Measurements from ENCODE around the gene PLCB1.

Gene PLCB1

DNA sequence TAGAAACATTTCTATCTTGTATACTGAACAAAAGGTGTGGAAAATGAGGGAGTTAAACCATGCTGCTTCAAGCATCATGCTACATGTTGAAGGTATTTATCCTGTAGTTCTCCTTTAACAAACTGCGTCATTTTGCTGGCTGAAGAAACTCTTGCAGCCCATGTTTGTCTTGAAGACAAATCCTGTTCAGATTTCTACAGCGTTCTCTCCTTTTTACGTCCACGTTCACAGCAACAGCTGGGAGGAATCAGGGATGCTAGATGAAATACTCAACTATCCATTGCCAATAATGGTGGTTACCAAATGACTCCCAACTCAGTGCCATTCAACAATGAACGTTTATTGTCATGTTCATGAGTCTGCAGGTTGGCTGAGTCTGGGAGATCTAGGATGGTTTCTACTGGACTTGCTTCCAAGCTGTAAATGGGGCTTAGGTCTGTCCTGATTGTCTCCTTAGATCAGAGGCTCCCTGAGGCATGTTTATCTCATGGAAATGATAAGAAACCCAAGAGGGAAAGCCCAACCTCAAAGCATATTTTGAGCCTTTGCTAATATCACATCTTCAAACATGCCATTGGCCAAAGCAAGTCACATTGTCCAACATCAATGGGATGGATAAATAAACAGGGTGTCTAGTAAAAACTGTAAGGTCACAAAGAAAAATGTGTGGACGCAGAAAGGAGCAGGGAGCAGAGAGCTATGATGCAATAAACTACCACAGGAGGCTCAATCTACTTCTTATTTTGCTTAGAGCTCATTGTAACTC lies 2.7 kb upstream of the PLCB1 start:
- DNase-seq, result no peak

DNA sequence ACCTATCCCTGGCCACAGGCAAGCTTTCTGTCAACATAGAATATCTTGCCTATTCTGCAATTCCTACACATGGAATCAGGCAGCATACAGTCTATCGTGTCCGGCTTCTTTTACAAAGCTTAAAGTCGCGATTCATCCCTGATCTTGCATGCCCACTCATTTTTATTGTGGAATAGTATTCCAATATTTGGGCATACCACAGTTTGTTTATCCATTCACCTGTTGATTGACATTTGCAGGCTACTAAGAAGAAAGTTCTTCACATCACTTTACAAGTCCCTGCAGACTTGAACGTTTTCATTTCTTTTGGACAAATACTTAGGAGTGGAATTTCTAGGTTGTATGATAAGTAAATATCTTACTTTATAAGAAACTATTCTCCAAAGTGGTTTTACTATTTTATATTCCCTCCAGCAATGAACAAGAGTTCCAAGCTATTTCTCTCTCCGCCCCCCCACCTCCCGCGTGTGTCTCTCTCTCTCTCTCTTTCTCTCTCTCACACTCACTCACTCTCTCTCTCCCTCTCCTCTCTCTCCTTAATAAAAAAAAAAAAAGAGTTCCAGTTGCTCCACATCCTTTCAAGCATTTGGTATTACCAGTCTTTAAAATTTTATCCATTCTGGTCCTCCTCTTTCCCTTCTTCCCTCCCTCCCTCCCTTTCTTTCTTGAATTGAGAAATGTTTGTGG lies 1.1 kb upstream of the PLCB1 start:
- no peak for DNase-seq

DNA sequence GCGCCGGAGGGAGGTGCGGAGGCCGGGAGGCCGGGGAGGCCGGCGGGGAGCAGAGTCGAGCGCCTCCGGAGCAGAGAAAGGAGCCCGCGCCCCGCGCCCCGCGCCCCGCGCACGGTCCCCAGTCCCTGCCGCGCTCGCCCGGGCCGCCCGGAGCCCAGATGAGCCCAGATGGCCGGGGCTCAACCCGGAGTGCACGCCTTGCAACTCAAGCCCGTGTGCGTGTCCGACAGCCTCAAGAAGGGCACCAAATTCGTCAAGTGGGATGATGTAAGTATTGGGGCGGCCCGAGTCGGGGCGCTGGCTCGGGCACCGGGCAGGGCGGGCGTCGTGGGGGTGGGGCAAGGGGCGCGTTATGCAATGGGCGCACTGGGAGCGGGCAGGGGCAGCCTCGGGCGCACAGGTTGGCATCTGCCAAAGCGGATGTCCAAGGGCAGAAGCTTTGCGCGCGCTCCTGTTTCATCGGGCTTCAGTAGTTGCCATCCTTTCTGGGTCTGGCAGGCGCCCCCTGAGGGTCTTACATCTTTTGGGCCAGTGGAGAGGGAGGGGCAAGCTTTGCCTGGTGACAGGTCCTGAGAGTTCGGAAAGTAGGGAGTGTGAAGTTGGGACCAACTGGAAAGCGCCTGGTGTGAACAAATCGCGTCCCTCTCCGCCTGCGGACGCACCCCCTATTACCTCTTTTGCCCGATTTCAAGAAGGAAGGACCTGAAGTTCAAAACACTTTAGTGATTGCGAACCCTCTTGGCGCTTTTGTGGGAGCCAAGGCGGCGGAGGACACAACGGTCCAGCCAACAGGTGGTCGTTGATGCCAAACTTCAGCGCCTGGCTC lies 631 bp downstream of the PLCB1 start:
- no peak for DNase-seq

DNA sequence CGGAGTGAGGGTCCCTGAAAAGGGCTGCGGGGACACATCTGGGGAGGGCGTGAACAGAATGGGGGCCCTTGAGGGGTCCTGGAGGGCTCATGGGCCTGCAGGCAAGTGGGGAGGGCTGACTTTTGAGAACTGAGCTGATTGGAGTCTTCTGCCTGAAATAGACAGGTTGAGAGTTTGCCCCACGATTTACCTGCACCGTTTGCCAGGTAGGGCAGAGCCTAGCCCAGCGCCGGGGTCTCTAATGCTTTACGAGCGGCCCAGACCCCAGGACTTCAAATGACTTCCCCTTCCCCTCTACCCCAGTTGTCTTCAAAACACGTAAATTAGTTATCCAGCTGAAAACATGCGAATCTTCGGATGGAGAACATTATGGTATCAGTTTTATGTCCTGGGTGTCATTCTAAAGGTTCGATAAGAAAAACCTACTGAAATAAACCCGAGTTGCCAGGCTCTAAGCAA lies 1.3 kb downstream of the PLCB1 start:
- DNase-seq, result no peak

DNA sequence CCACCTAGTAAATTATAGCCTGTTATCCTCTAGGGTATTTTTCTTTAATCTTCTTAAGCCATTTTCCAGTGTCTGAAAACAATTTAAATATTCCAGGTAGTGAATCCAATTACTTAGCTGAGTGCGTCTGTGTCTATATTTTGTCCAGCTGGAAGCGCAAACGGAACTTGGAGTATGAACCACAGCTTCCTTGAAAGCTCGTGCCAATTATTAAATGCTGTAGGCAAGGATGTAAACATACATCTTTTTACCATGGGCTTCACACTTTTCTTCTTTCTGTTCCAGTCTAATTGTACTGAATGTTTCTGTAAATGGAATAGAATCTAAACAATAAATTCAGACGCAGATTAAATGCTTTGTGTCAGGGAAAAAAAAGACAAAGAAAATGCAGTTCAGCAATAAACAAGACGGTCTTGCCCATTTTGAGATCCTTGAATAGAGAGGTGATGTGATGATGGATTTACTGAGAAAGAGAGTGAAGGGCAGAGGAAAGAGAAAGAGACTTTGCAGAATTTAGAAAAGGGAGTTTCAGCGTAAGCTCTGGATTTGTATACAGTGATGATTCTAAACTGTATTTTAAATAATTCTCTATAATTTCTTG lies 1.9 kb downstream of the PLCB1 start:
- DNase-seq, result no peak

DNA sequence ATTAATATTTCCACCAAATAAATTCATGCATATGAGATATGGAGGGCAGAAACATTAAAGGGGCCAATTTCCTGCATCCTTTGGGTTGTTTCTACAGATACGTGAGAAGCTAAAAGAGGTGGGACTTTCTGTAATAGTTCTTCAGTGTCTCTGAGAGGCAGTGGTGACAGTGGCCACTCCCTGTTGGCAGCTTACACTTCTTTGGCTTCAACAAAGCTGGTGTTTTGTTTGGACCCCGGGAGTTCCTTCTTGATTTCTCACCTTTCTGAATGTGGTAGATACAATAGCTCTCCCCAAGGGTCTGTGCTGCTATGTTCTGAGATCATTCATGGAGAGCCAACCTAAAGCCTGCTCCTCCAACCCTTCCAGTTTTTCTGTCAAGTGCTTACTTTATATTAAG lies 7.8 kb downstream of the PLCB1 start:
- DNase-seq, result no peak

DNA sequence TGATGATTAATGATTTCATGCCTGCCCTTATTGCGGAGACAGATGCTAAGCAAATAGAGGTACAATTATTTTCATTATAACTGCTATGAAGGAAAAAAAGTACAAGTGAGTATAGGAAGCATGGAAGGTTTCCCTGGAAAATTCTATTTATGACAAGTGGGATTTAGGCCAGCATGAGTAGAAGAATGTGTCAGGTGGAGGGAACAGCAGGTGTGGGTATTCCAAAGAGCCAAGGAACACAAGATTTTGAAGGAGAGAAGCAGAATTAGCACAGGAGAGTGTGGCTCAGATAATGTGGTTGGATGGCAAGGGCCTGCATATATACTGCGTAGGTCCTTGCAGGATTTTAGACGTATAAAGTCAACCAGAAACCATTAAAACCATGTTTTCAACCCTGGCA lies 11.4 kb downstream of the PLCB1 start:
- DNase-seq, result no peak

DNA sequence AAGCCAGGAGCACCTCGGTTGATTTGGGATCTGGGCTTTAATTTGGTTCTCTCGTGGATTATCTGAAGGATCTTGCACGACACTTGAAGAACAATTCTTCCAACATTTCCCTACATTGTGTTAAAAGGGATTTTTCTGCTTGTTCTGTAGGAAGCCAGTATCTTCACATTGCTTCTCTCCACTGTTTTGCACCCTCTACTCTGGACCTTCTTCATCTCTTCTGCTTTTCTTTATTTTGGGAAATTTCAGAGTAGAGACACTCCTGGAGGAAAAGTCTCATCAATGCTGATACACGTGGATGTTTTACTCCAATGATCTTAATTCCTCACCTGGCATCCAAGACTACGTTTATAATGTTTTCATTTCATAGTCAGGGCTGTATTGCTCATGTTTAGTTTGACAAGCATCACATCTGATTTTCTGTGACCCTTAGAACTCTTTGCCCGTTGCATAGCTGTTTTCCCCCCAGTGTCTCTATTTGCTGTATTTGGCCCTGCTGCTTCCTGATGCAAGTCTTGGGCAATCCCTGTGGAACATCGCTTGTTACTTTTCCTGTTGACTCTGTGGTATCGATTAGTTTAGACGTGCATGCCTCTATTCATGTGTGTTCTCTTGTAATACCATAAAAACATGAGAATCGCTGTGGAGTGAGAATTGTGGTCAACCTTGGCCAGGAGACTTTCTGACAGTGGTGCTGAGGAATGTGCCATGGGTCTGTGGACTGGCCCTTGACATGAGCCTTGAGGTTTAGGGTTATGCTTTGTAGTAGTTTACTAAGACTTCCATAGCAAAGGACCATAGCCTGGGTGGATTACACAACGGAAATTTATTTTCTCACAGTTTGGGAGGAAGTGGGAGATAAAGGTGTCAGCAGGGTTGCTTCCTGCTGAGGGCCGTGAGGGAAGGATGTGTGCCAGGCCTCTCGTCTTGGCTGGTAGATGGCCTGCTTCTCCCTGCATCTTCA lies 12.5 kb downstream of the PLCB1 start:
- DNase-seq, result no peak

DNA sequence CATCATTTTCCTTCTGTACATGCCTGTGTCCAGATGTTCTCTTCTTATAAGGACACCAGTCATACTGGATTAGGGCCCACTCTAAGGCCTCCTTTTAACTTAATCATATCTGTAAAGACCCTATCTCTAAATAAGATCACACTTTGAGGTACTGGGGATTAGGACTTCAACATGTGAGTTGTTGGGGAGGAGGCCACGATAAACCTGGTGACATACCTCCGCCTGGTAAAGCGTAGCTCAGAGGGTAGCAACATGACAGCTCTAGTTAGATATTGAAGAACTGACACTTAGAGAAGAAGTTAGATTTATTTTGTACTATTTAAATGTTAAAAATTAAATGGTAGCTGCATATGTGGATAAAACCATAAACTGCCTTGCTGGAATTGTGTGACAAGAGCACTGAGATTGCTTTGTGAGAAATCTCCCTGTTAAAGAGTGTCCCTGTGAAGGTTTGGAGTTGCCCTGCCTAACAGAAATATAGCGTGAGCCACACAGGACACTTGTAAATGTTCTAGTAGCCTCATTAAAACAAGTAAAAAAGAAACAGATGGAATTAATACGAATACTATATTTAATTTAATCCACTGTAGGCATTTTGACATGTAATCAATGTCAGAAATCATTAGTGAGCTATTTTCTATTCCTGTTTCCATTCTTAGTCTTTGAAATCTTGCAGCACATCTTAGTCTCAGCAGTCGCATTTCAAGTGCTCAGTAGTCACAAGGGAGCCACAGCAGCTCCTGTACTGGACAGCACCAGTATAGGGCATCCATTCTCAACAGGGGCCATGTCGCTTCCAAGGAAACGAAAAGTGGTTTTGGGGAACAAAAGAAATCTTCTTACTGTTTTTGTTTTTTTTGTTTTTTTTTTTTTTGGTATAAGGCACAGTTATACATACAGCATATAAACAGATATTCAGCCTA lies 13.4 kb downstream of the PLCB1 start:
- DNase-seq, result no peak

DNA sequence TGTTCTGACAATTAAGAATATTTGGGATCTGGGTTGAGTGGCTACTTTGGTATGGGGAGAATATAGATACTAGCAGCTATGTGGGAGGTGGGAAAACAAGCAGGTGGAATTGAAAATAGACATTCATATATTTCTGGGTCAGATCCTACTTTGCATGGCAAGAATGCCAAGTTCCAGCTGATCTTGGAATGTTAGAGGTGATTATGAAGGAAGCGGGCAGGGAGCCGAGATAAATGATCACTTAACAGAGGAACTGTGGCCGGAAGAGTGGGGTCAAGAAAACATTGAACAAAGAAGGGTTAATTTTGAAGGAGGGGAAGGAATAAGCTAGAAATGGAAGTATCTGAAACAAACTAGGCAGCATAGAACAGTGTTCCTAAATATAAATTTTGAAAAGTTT lies 15.4 kb downstream of the PLCB1 start:
- DNase-seq, result no peak

DNA sequence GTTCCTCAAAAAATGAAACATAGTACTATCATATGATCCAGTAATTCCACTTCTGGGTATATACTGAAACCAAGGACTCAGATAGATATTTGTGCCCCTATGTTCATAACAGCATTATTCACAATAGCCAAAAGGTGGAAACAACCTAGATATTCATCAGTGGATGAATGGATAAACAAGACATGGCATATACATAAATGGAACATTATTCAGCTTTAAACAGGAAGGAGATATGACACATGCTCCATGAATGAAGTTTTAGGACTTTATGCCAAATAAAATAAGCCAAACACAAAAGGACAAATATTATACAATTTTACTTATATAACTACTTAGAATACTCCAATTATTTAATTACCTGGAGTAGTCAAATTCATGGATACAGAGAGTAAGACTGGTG lies 16.4 kb downstream of the PLCB1 start:
- no peak for DNase-seq

DNA sequence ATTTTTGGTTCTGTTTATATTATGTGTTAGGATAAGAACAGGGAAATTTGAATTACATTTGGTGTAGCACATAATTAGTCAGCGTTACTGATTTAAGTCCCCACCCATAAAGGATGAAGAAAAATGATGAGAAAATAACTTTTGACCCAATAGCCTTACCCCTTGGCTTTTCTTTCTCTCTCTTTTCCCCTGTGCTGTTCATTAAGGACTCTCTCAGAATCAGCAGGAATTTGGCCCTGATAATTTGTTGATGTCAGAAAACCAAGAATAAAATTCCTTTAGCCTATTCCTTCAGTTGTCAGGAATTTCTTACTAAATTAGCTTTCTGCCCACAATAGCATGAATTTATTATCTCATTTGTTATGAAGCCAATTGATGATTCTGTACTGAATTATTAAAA lies 18.5 kb downstream of the PLCB1 start:
- no peak for DNase-seq

DNA sequence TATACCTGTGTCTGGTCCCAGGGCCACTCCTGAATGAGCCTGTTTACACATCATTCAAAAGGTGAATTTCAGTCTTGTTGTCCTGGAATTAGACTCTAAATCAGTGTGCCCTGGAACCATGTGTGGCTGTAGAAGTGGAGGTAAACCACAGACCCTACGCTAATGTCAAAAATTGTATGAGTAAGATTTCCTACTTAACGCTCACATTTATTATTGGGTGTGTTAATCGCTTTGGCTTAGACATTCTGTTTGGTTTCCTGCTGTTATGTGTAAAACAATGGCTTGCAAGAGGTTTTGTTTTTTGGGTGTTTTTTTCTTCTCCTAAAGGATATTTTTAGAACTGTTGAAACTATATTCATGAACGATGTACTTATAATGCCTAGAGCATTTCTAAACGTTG lies 19.3 kb downstream of the PLCB1 start:
- DNase-seq, result no peak

DNA sequence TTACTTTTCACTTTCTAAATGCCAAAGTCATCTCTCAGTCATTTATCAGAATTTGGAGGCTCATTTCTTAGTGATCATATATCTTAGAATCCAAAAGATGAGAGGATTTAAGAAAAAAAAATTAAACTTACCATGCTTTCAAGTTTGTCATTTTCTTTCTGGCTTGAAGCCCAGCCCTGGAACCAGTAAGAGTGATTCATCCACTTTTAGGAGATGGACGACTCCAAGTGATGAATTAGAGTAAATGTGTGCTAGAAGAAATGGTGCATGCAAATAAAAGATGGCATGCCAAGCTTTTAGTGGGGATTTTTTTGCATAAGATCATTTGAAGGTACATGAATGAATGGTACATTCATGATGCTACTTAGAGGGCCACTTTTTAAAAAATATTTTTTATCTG lies 20.1 kb downstream of the PLCB1 start:
- DNase-seq, result no peak

DNA sequence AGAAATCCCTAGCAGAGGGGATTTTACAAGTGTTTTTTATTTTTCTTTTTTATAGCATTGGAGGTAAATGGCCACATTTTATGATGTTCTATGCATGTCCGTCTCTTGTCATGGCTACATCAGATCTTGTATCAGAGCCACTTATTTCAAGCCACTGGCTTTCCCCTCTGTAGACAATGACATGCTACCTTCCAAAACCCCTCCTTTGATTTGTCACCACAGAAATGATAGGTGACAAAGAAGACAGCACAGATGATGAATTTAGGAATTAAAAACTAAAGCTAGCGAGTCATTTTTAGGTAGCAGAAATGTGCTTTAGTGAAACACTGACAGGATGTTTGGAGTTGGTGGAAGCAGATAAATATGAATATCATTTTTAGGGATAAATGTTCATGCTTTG lies 20.8 kb downstream of the PLCB1 start:
- no peak for DNase-seq

DNA sequence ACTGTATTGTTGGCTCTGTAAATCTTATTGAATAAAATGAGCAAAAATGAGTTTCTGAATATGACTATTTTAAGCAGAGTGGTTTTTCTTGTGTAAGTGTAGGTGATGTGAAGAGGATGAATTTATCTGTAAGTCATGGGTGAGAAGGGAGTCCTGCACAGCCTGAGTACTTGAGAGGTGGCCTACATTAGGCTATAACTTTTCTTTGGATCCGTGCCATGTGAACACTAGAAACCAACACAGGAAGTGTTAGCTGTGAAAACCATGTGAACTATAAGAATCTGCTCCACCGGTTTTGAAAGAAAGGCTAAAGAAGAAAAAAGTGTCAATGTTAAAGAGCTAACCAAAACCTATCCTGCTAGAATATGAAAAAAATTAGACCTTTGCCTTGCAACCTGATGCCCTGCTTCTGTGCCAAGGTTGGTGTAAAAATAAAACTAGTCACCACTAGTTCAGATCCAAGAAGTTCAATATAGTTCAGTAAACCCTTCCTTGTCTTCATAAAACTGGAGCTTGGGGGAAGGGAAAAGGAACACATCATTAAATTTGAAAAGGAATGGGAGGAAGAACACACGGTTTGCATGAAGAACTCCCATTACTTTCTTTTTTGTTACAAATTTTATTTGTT lies 21.3 kb downstream of the PLCB1 start:
- no peak for DNase-seq

DNA sequence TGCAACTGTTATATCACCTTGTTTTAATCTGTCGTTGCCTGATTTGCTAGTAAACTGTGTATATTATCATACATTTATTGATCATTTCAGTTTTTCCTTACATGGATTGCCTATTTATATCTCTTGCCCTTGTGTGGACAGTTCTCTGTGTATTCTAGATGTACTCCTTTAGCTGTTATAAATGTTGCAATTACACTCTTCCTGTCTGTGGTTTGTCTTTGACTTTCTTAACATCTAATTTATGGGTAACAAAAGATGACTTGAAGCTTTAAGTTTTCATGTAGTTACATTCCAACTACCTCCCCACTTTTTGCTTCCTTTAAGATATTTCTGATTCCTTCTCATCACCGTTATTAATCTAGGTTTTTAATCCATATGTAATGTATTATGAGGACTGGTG lies 22.6 kb downstream of the PLCB1 start:
- DNase-seq, result no peak

DNA sequence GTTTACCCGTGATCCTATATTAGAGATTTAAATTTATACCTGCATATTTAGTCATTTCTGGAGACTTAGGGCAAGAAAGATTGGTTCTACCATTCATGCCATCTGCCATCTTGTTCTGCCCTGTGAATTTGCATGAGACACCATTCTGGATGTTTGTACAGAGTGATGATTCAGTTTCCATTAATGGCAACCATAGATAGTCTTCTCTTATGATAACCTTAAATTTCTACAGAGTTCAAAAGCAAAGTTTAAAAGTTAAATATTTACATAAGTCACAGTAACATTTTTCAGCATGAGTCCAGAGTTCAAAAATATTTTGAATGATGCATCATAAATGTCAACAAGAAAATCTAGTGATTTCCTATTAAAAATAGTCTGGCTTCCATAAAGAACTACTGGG lies 23.2 kb downstream of the PLCB1 start:
- no peak for DNase-seq

DNA sequence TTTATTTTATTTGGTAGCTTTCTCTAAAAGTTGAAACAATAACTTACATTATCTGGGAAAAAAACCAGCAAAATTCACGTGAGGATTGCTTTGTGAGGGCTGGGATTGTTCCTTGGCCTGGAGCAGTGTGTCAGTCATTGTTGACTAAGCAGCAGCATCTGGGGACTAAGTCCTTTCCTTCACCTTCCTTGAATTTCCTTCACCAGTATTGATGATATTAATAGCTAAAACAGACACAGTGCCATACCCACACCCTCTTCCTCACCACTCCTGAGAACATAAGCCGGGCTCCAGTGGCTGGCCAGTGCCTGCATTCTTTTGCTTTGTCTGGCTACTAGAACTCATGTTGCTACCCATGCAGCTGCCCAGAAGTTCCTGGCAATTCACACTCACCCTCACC lies 23.7 kb downstream of the PLCB1 start:
- no peak for DNase-seq

Data from GOT3 (cell line).